ENCODE measurements around the gene MYO1D. TPM values are rescaled to one million over a fixed set of nuclear protein-coding genes. Genes with fewer than 3 reads are reported as not detected.

MYO1D gene
- total and polyA plus RNA-seq, 4 donors: 22.0 to 75.8 (median 61.4) TPM

GRCh38 chr17:32629563-32630190 lies 247.2 kb downstream of the MYO1D start:
- 91 to 97% methylated on average over 11 of the region's 11 CpGs for WGBS, 2 donors
- Histone ChIP-seq H3K9me3 (ENCODE audit: control insufficient read depth in 4 of 4, insufficient read depth in 3 of 4, low read length in 3 of 4) (no peaks in the 10 kb centered on the region), H3K9ac (ENCODE audit: insufficient read depth in 1 of 2, low read length in 2 of 2) (no peak overlapping the region), H3K36me3 (ENCODE audit: control insufficient read depth in 4 of 4, insufficient read depth in 4 of 4, low read length in 4 of 4) (peaks cover 0 to 2% (median 0%) of the 10 kb centered on the region in 4 donors), H3K4me3 (no peak overlapping the region), H3K27ac (ENCODE audit: low read depth in 1 of 2, low read length in 1 of 2) (no peak overlapping the region), H3K4me1 (ENCODE audit: control insufficient read depth in 5 of 5, insufficient read depth in 5 of 5, low read length in 5 of 5) (peaks cover 0 to 29% (median 5%) of the 10 kb centered on the region in 5 donors), H3K27me3 (ENCODE audit: control insufficient read depth in 3 of 3, insufficient read depth in 3 of 3, low read length in 2 of 3) (no peaks in the 10 kb centered on the region)
- no peak for TF ChIP-seq CTCF (IDR thresholded peaks at IDR 0.05; ENCODE audit: control extremely low read depth, extremely low read depth)
- ATAC-seq (ENCODE audit: insufficient read depth, low FRiP score) (no peak), DNase-seq (no peak)

GRCh38 chr17:32628271-32629044 lies 248.5 kb downstream of the MYO1D start:
- H3K27ac ChIP-seq (ENCODE audit: low read depth in 1 of 2, low read length in 1 of 2): no peak overlapping the region
- H3K9me3 ChIP-seq (ENCODE audit: control insufficient read depth in 4 of 4, insufficient read depth in 3 of 4, low read length in 3 of 4): no peaks in the 10 kb centered on the region
- TF ChIP-seq CTCF (IDR thresholded peaks at IDR 0.05; ENCODE audit: control extremely low read depth, extremely low read depth): no peak
- ATAC-seq (ENCODE audit: insufficient read depth, low FRiP score) (no peak), DNase-seq (peak in 1 of 3 donors; percentile 44)
- peaks cover 0 to 29% (median 5%) of the 10 kb centered on the region in 5 donors for H3K4me1 ChIP-seq (ENCODE audit: control insufficient read depth in 5 of 5, insufficient read depth in 5 of 5, low read length in 5 of 5)
- no peaks in the 10 kb centered on the region for H3K27me3 ChIP-seq (ENCODE audit: control insufficient read depth in 3 of 3, insufficient read depth in 3 of 3, low read length in 2 of 3)
- H3K4me3 ChIP-seq: no peak overlapping the region
- no peak overlapping the region for H3K9ac ChIP-seq (ENCODE audit: insufficient read depth in 1 of 2, low read length in 2 of 2)
- no peaks in the 10 kb centered on the region for H3K36me3 ChIP-seq (ENCODE audit: control insufficient read depth in 4 of 4, insufficient read depth in 4 of 4, low read length in 4 of 4)
- WGBS, 2 donors: 66 to 80% methylated on average over 4 of the region's 4 CpGs

DNA sequence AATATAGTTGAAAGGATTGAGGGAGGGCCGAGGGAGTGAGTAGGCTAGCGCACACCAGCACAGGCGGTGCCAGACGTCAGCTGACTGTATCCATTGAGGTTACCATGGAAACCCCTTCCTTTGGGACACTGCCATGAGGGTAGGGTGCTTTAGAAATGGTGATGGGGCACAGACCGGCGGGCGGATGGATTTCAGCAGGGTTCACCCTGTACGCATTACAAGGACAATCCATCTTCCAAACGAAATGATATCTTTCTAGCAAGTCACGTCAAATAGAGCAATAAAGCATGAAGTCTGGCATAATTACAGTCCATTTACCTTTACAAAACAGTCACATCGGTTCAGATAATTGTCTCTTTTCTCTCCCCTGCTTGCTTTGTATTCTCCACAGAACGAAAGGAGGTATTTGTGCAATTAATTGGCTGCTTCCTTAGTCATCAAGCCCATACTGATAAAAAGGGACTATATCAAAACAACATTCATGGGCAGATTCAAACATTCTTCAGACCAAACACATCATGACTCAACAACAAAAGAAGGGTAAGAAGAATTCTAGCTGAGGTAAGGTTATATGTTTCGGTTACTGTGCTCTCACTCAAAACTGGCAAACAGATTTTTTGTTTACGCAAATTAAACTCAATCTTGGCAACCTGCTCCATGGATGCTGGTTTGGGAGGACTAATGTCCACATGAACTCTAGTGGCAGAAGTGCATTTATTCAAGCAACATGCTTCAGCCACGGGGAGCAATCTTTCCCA lies 249.5 kb downstream of the MYO1D start:
- DNase-seq (peak; percentile 61 to 74 (median 63)), ATAC-seq (ENCODE audit: insufficient read depth, low FRiP score) (no peak)
- Histone ChIP-seq H3K9ac (ENCODE audit: insufficient read depth in 1 of 2, low read length in 2 of 2) (no peak overlapping the region), H3K9me3 (ENCODE audit: control insufficient read depth in 4 of 4, insufficient read depth in 3 of 4, low read length in 3 of 4) (no peaks in the 10 kb centered on the region), H3K27me3 (ENCODE audit: control insufficient read depth in 3 of 3, insufficient read depth in 3 of 3, low read length in 2 of 3) (no peaks in the 10 kb centered on the region), H3K27ac (ENCODE audit: low read depth in 1 of 2, low read length in 1 of 2) (no peak overlapping the region), H3K4me3 (no peak overlapping the region), H3K36me3 (ENCODE audit: control insufficient read depth in 4 of 4, insufficient read depth in 4 of 4, low read length in 4 of 4) (no peaks in the 10 kb centered on the region), H3K4me1 (ENCODE audit: control insufficient read depth in 5 of 5, insufficient read depth in 5 of 5, low read length in 5 of 5) (peaks cover 0 to 35% (median 5%) of the 10 kb centered on the region in 5 donors)
- no peak for TF ChIP-seq CTCF (IDR thresholded peaks at IDR 0.05; ENCODE audit: control extremely low read depth, extremely low read depth)
- WGBS, 2 donors: 83 to 88% methylated on average over 15 of the region's 15 CpGs
